Esophagus muscularis mucosa (tissue), 4 donors: ENCODE measurements around the gene ERCC2. TPM values are rescaled to one million over a fixed set of nuclear protein-coding genes. Genes with fewer than 3 reads are reported as not detected.

Experiments used
- DNase-seq: peaks from one replicate; pipeline ENCODE4 v3.0.0-alpha.2; 2017; ENCODE audit errors: extremely low spot score
- H3K27ac ChIP-seq, 4 donors: fragments of 200-600 bp; sonication (generic); replicated peaks in 1 of 4; 1 replicate in 3 of 4; 2 replicates in 1 of 4; pipeline ENCODE4 v1.5.1; 2016 to 2019; ENCODE audit warnings: mild to moderate bottlenecking in 1 of 4
- H3K27me3 ChIP-seq, 4 donors: fragments of 200-600 bp; sonication (generic); one replicate each; pipeline versions ENCODE4 v1.5.1 to v1.6.0; 2016 to 2019
- H3K36me3 ChIP-seq, 4 donors: fragments of 200-600 bp; sonication (generic); one replicate each; pipeline ENCODE4 v1.5.1; 2016 to 2019
- H3K4me1 ChIP-seq, 4 donors: fragments of 200-600 bp; sonication (generic); one replicate each; pipeline ENCODE4 v1.5.1; 2016 to 2019
- H3K4me3 ChIP-seq, 4 donors: fragments of 200-600 bp; sonication (generic); 1 replicate in 2 of 4; 2 replicates in 2 of 4; pipeline ENCODE4 v1.5.1; 2016 to 2019; ENCODE audit warnings: mild to moderate bottlenecking in 4 of 4, moderate library complexity in 1 of 4
- H3K9me3 ChIP-seq, 4 donors: fragments of 200-600 bp; sonication (generic); 1 replicate in 3 of 4; 2 replicates in 1 of 4; pipeline ENCODE4 v1.5.1; 2016 to 2019
- CTCF ChIP-seq, 3 experiments: fragments of 200-600 bp in 2 of 3; fragments of 450-650 bp in 1 of 3; sonication (generic) in 2 of 3; IDR thresholded peaks; one replicate each; pipeline ENCODE4 v1.5.1; 2017 to 2019; ENCODE audit warnings: antibody characterized with exemption in 3 of 3, mild to moderate bottlenecking in 2 of 3, moderate library complexity in 1 of 3
- EP300 ChIP-seq: sonication (generic); formaldehyde crosslinking; IDR thresholded peaks from one replicate; pipeline ENCODE4 v1.6.1; 2017; ENCODE audit warnings: antibody characterized with exemption
- POLR2A ChIP-seq: fragments of 450-650 bp; IDR thresholded peaks from one replicate; pipeline ENCODE4 v1.6.1; 2017; ENCODE audit warnings: antibody characterized with exemption, moderate library complexity, mild to moderate bottlenecking, low read depth
- POLR2AphosphoS5 ChIP-seq, 2 donors: sonication (generic); formaldehyde crosslinking; IDR thresholded peaks; one replicate each; pipeline ENCODE4 v1.6.1; 2017; ENCODE audit warnings: antibody characterized with exemption in 2 of 2
- WGBS: methylation state at CpG from one replicate; pipeline ENCODE4 v1.1.5; 2018; 5-methylcytosine and 5-hydroxymethylcytosine counted together
- intact Hi-C: fragments of 100-400 bp; cut with DNase I; formaldehyde crosslinking; loops from one replicate; pipeline ENCODE4 v1.15.1; 2023
- total RNA-seq, 4 donors: library from RNA; depleted of rRNA; stranded (reverse); fragments of >200 nt; gene quantifications; one replicate each; pipeline versions ENCODE4 v1.1.0 to v1.2.1, GENCODE V29; 2016

ERCC2 gene
- total RNA-seq, 4 donors from 2014 or later: 6.5 to 16.6 (median 11.4) TPM

GRCh38 chr19:45402298-45403061, 32.1 kb upstream of the ERCC2 start:
- DNase-seq: no peak
- Histone ChIP-seq H3K27ac (peak overlapping the region in 1 of 4 donors; percentile 14), H3K27me3 (peaks cover 0 to 28% (median 10%) of the 10 kb centered on the region in 4 donors), H3K36me3 (peaks cover 0 to 10% (median 0%) of the 10 kb centered on the region in 4 donors), H3K9me3 (no peaks in the 10 kb centered on the region), H3K4me1 (peaks cover 53 to 62% (median 59%) of the 10 kb centered on the region in 4 donors), H3K4me3 (peak overlapping the region in 1 of 4 donors; percentile 27)
- WGBS: 39% methylated on average over 29 of the region's 40 CpGs
- TF ChIP-seq POLR2A (no peak), CTCF (IDR thresholded peaks at IDR 0.05) (peak in 1 of 3 experiments; percentile 42)
- intact Hi-C loops: no loop called here

GRCh38 chr19:45401815-45402214, 31.4 kb upstream of the ERCC2 start:
- Histone ChIP-seq H3K27me3 (peaks cover 0 to 31% (median 10%) of the 10 kb centered on the region in 4 donors), H3K36me3 (peaks cover 0 to 14% (median under 1%) of the 10 kb centered on the region in 4 donors), H3K27ac (no peak overlapping the region), H3K4me3 (no peak overlapping the region), H3K9me3 (no peaks in the 10 kb centered on the region), H3K4me1 (peaks cover 46 to 56% (median 52%) of the 10 kb centered on the region in 4 donors)
- WGBS: 95% methylated on average over 6 of the region's 6 CpGs
- TF ChIP-seq POLR2AphosphoS5 (IDR thresholded peaks at IDR 0.05) (no peak), CTCF (IDR thresholded peaks at IDR 0.05) (no peak), POLR2A (no peak), EP300 (no peak)
- intact Hi-C loops: no loop called here
- no peak for DNase-seq

GRCh38 chr19:45400192-45400591, 29.8 kb upstream of the ERCC2 start:
- WGBS: 100% methylated on average over 5 of the region's 6 CpGs
- H3K27ac ChIP-seq: no peak overlapping the region
- intact Hi-C loops: no loop called here

GRCh38 chr19:45395821-45396617, 25.6 kb upstream of the ERCC2 start:
- no peaks in the 10 kb centered on the region for H3K9me3 ChIP-seq
- intact Hi-C loops: no loop called here
- H3K27me3 ChIP-seq: peaks cover 0 to 28% (median 0%) of the 10 kb centered on the region in 4 donors
- H3K4me3 ChIP-seq: no peak overlapping the region
- peaks cover 0 to 54% (median 15%) of the 10 kb centered on the region in 4 donors for H3K36me3 ChIP-seq
- TF ChIP-seq POLR2A: no peak
- no peak for TF ChIP-seq CTCF (IDR thresholded peaks at IDR 0.05)
- no peak for TF ChIP-seq EP300
- TF ChIP-seq POLR2AphosphoS5 (IDR thresholded peaks at IDR 0.05): no peak
- DNase-seq: no peak
- WGBS: 68% methylated on average over 54 of the region's 59 CpGs
- no peak overlapping the region for H3K27ac ChIP-seq
- peaks cover 15 to 23% (median 17%) of the 10 kb centered on the region in 4 donors for H3K4me1 ChIP-seq

More at GRCh38 chr19:45400192-45400591, 29.8 kb upstream of the ERCC2 start:
- Histone ChIP-seq H3K36me3 (peaks cover 0 to 29% (median 12%) of the 10 kb centered on the region in 4 donors), H3K4me1 (peaks cover 44 to 46% (median 45%) of the 10 kb centered on the region in 4 donors), H3K4me3 (no peak overlapping the region), H3K9me3 (no peaks in the 10 kb centered on the region), H3K27me3 (peaks cover 0 to 47% (median 10%) of the 10 kb centered on the region in 4 donors)
- TF ChIP-seq CTCF (IDR thresholded peaks at IDR 0.05): no peak
- TF ChIP-seq POLR2A: no peak
- no peak for TF ChIP-seq EP300
- TF ChIP-seq POLR2AphosphoS5 (IDR thresholded peaks at IDR 0.05): no peak
- DNase-seq: no peak
